Progenitor cell of endocrine pancreas (in vitro differentiated cells): ENCODE measurements around the gene BCKDK. TPM values are rescaled to one million over a fixed set of nuclear protein-coding genes. Genes with fewer than 3 reads are reported as not detected.

Experiments used
- DNase-seq: peaks from one replicate; pipeline ENCODE4 v3.0.0; 2021; ENCODE audit warnings: low spot score; ENCODE audit not compliant: unreplicated experiment
- H3K27ac Mint-ChIP-seq: 2 replicates; pipeline ENCODE4 v1.8.0; 2021; ENCODE audit warnings: mild to moderate bottlenecking, moderate library complexity, mixed read lengths
- H3K27me3 Mint-ChIP-seq: 2 replicates; pipeline ENCODE4 v1.8.0; 2021; ENCODE audit warnings: mixed read lengths
- H3K36me3 Mint-ChIP-seq: 2 replicates; pipeline ENCODE4 v1.8.0; 2022; ENCODE audit warnings: mixed read lengths; ENCODE audit not compliant: insufficient read depth
- H3K4me1 Mint-ChIP-seq: 2 replicates; pipeline ENCODE4 v1.8.0; 2021; ENCODE audit warnings: low read depth, mixed read lengths
- H3K4me3 Mint-ChIP-seq: 2 replicates; pipeline ENCODE4 v1.8.0; 2021; ENCODE audit warnings: low read depth, mild to moderate bottlenecking, moderate library complexity, mixed read lengths
- H3K9me3 Mint-ChIP-seq: 2 replicates; pipeline ENCODE4 v1.8.0; 2021; ENCODE audit warnings: low read depth, mixed read lengths
- total RNA-seq: library from RNA; stranded (reverse); gene quantifications from 2 replicates; pipeline ENCODE4 v1.2.1, GENCODE V29; 2021
- TF ChIP-seq, protein P1 (sequence below): fragments of 200-600 bp; sonication (generic); IDR thresholded peaks from one replicate; pipeline ENCODE4 v1.5.0; 2021; ENCODE audit warnings: antibody characterized with exemption, mild to moderate bottlenecking; ENCODE audit not compliant: unreplicated experiment

The BCKDK gene
- total RNA-seq, 1 donor from 2014 or later, result 41.7 TPM

DNA sequence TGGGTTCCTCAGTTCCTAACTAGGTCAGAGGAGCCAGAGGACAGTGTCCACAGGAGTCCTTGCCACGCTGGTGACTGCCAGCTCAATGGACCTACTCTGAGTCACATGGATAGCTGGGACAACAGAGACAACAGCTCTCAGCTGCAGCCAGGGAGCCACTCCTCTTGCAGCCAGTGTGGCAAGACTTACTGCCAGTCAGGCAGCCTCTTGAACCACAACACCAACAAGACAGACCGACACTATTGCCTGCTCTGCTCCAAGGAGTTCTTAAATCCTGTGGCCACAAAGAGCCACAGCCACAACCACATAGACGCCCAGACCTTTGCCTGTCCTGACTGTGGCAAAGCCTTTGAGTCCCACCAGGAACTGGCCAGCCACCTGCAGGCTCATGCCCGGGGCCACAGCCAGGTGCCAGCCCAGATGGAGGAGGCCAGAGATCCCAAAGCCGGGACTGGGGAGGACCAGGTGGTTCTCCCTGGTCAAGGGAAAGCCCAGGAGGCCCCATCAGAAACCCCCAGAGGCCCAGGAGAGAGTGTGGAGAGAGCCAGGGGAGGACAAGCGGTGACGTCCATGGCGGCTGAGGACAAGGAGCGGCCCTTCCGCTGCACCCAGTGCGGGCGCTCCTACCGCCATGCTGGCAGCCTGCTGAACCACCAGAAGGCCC is 27.3 kb upstream of the BCKDK start:
- Mint-ChIP-seq H3K9me3 (no peaks in the 10 kb centered on the region), H3K36me3 (peaks cover 4% of the 10 kb centered on the region), H3K27me3 (no peaks in the 10 kb centered on the region), H3K4me3 (no peak overlapping the region), H3K27ac (no peak overlapping the region), H3K4me1 (no peaks in the 10 kb centered on the region)
- no peak for DNase-seq
- TF ChIP-seq, protein P1, sequence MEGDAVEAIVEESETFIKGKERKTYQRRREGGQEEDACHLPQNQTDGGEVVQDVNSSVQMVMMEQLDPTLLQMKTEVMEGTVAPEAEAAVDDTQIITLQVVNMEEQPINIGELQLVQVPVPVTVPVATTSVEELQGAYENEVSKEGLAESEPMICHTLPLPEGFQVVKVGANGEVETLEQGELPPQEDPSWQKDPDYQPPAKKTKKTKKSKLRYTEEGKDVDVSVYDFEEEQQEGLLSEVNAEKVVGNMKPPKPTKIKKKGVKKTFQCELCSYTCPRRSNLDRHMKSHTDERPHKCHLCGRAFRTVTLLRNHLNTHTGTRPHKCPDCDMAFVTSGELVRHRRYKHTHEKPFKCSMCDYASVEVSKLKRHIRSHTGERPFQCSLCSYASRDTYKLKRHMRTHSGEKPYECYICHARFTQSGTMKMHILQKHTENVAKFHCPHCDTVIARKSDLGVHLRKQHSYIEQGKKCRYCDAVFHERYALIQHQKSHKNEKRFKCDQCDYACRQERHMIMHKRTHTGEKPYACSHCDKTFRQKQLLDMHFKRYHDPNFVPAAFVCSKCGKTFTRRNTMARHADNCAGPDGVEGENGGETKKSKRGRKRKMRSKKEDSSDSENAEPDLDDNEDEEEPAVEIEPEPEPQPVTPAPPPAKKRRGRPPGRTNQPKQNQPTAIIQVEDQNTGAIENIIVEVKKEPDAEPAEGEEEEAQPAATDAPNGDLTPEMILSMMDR, result no peak

DNA sequence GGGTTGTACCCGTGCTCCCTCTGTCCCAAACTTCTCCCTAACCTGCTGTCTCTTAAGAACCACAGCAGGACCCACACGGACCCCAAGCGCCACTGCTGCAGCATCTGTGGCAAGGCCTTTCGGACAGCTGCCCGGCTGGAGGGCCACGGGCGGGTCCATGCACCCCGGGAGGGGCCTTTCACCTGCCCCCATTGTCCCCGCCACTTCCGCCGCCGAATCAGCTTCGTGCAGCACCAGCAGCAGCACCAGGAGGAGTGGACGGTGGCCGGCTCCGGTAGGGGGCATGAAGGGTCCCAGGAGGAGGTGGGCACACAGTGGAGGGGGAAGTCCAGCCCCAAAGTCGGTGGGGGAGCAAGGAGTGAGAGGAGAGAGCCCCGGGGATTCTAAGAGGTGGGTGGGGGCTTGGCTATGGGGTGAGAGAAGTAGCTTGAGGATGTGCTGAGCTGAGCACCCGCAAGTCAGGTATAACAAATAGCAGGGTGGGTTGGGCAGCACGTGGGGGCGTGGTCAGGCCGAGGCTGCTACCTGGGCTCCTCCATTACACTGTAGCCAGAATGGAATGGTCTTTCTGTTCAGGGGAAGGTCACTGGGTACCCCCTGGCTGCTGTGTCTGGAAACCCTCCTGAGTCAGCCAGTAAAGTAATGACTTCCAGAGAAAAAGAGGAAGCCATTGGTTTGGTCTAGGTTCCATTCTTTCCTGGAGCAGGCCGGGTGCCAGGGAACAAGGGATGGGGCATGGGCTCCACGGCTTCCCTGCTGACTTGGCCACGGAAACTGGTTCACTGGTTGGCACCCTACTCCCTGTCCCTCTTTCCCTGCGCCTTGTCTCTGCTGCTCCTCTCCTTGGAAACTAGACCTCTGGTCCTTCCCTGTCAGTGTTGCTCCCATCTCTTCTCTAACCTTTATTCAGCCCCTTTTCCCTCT is 26.5 kb upstream of the BCKDK start:
- H3K9me3 Mint-ChIP-seq, result no peaks in the 10 kb centered on the region
- no peaks in the 10 kb centered on the region for H3K4me1 Mint-ChIP-seq
- TF ChIP-seq, protein P1, result no peak
- no peak for DNase-seq
- no peaks in the 10 kb centered on the region for H3K27me3 Mint-ChIP-seq
- H3K27ac Mint-ChIP-seq, result peak overlapping the region; percentile 71
- H3K4me3 Mint-ChIP-seq, result no peak overlapping the region
- peaks cover 4% of the 10 kb centered on the region for H3K36me3 Mint-ChIP-seq

DNA sequence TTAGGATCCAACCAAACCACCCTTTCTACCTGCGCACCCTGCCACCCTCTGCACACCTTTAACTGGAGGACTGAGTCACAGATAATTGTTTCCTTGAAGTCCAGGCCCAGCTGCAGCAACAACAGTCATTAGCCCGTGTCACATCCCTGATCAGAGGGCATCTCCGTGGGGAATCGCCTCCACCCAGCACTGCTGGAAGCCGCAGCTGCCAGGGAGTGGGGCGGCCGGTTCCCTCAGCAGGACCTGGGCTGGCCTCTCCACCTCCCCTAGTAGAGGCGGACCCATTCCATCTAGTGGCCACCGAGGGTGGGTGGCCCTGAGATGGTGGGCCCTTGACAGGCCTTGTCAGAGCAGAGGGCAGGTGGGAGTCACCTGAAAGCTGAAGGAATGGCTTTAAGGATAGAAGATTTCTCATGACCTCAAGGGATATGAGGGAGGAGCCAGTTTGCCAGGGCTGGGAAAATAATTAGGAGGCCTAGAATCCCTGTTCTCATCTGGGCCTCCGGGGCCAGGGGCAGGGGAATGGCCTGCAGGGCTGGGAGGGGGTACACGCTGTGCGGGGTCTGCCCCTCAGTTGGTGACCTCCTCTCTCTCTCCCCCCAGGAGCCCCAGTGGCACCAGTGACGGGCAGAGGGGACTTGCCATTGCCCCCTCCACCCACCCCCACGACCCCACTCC is 25.7 kb upstream of the BCKDK start:
- H3K9me3 Mint-ChIP-seq, result no peaks in the 10 kb centered on the region
- no peak overlapping the region for H3K4me3 Mint-ChIP-seq
- TF ChIP-seq, protein P1, result no peak
- no peak for DNase-seq
- peak overlapping the region; percentile 71 for H3K27ac Mint-ChIP-seq
- H3K27me3 Mint-ChIP-seq, result no peaks in the 10 kb centered on the region
- H3K36me3 Mint-ChIP-seq, result peaks cover 4% of the 10 kb centered on the region
- H3K4me1 Mint-ChIP-seq, result no peaks in the 10 kb centered on the region

DNA sequence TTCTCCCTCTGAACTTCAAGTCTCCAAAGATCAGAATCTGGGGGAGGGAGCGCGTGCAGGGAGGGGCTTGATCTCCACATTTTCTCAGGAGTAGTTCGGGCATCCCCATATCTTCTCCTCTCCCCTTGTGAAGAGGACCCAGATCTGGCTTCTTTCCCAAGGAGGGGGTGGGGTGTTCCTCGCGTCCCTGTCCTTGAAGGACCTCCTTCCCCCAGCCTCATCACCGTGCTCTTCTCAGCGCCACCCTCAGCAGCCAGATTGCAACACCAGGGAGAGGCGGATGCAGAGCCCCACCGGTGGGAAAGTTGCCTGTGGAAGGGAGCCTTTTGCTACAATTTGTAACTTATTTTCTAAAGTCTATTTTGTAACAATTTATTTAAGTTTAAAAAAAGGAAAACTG is 25.1 kb upstream of the BCKDK start:
- Mint-ChIP-seq H3K4me1 (no peaks in the 10 kb centered on the region), H3K36me3 (peaks cover 2% of the 10 kb centered on the region), H3K9me3 (no peaks in the 10 kb centered on the region), H3K27ac (no peak overlapping the region), H3K4me3 (no peak overlapping the region), H3K27me3 (no peaks in the 10 kb centered on the region)
- DNase-seq, result no peak
- TF ChIP-seq, protein P1, result no peak

DNA sequence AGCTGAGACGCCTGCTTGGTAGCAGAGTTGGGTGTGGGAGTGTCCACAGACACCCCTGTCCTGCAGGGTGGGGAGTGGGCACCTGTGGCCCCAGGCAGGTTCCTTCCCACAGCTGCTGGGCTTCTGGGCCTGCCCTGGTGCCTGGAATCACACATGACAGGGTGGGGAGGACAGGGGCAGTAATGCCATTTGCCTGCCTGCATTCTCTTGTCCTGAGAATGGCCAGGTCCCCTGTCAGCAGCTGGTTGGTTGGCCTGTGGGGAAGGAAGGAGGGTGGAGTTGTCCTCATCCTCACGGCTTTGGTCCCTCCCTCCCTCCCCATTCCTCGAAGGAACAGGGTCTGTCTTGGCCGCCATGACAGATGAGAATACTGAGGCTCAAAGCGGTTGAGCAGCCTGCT is 24.6 kb upstream of the BCKDK start:
- H3K36me3 Mint-ChIP-seq, result peaks cover 2% of the 10 kb centered on the region
- no peaks in the 10 kb centered on the region for H3K27me3 Mint-ChIP-seq
- no peak overlapping the region for H3K27ac Mint-ChIP-seq
- H3K9me3 Mint-ChIP-seq, result no peaks in the 10 kb centered on the region
- no peak for DNase-seq
- no peak overlapping the region for H3K4me3 Mint-ChIP-seq
- TF ChIP-seq, protein P1, result no peak
- H3K4me1 Mint-ChIP-seq, result no peaks in the 10 kb centered on the region
